HG03460 (cell line): ENCODE results near the gene RERE.
"Not testable (repeated sequence)": the region's sequence is repeated elsewhere in the genome, so short reads cannot be mapped to it uniquely, and the experiment has no call there.

Experiments
- ATAC-seq: cut with Tn5 transposase; IDR thresholded peaks from one replicate; pipeline ENCODE4 v1.9.1; 2021; ENCODE audit not compliant: unreplicated experiment

RERE gene

DNA sequence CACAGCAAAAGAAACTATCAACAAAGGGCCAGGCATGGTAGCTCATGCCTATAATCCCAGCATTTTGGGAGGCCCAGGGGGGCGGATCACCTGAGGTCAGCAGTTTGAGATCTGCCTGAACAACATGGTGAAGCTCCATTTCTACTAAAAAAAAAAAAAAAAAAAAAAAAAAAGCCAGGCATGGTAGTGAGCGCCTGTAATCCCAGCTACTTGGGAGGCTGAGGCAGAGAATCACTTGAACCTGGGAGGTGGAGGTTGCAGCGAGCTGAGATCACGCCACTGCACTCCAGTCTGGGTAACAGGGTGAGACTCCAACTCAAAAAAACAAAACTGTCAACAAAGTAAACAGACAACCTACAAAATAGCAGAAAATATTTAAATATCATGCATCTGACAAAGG, 122.0 kb downstream of the RERE start:
- ATAC-seq: not testable (repeated sequence)

DNA sequence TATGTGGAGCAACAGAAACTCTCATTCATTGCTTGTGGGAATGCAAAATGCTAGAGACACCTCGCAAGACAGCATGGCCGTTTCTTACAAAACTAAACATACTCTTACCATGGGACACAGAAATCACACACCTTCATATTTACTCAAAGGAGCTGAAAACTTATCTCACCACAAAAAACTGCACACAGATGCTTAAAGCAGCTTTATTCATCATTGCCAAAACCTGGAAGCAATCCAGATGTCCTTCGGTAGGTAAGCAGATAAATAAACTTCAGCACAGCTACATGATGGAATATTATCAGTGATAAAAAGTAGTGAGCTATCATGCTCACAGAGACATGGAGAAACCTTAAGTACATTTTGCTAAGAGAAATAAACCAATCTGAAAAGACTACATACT, 124.3 kb downstream of the RERE start:
- no peak for ATAC-seq

GRCh38 chr1:8691662-8692061, 125.8 kb downstream of the RERE start:
- no peak for ATAC-seq

DNA sequence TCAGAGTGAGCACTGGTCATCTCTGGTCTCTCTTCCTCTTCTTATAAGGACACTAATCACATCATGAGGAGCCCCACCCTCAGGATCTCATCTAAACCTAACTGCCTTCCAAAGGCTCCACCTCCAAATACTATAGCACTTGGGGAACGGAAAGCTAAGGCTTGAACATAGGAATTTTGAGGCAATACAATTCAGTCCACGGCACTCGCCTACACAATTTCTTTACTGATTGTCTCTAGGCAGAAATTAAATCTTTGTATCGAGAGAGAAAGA, 127.3 kb downstream of the RERE start:
- no peak for ATAC-seq

GRCh38 chr1:8689431-8690252, 127.8 kb downstream of the RERE start:
- ATAC-seq: no peak

DNA sequence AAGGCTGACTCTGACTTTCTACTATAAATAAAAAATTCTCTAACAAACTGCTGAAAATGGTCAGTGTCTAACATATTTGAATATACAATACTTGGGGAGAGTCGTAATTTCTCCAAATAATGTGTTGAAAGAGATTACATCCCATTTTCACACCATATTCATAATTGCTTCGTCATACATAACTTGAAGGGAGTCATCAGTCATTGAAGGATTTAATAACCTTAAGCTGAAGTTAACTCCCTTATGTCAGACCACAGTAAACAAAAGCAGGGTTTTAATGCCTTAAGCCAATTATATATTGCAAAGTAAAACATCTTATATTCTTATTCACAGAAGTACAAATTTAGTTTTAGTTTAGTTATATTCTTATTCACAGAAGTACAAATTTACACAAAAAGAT, 129.9 kb downstream of the RERE start:
- ATAC-seq: no peak

DNA sequence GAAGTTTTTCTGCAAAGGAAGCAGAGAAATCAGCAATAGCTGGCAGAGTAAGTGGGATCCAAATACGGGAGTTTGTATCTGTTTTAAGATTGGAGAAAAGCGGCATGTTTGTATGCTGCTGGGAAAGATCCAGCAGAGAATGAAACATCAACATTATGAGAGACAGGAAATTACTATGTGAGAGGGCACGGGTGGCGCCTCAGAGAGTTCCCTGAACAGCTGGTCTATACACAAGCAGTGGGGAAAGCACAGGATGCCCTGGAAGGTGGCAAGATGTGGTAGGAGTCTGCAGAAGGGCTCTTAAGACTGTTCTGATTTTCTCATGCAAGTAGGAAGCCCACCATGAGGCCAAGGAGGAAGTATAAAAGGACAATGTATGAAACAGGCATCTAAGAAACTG, 130.4 kb downstream of the RERE start:
- no peak for ATAC-seq

- ATAC-seq: no peak
Observed at GRCh38 chr1:8685463-8685862, 132.0 kb downstream of the RERE start.

DNA sequence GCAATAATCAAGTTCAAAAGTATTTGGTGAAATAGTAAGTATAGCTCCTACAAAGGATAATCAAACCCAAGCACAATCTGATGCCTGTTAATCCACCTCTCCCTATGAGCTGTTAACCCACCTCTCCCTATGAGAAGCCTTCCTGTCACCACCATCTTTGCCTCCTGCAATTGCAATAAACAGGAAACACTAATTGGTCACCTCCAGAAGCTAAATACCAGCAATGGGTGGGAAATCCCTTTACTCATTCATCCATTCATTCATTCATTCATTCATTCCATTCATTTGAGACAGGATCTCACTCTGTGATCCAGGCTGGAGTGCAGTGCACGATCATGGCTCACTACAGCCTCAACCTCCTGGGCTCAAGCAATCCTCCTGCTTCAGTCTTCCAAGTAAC, 132.8 kb downstream of the RERE start:
- ATAC-seq: no peak

DNA sequence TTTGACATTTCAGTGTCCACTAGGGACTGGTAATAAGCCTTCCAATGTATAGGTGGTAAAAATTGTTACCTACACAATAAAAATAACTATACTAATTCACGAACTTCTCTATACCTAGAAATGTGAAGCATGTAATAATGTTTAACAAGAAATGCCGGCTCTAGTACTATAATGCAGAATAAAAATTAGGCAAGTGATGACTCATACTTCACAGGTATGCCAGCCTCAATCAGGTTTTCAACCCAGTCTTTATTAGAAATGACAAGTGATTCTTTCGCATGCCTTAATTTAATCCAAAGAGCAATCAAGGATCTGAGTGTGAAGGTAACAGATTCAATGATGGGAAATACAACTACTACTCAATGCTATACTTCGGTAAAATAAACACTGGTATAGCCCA, 134.9 kb downstream of the RERE start:
- no peak for ATAC-seq

DNA sequence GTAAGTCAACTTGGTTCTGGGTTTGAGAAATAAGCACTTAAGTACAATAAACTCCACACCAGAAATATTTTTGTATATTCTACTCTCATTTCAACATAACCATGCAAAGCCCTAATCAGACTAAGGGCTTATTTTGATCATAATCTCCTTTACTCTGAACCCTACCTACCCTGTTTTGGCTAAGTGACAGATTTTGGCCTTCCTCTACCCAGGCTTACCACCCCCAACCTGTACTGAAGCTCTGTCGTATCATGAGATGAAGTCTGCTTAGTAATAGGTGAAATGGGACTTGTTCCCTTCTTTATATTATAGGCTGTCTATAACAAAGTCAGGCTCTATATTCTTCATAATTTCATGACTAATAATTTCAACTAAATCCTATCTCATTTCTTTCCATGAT, 135.5 kb downstream of the RERE start:
- ATAC-seq: no peak

GRCh38 chr1:8680664-8681650, 136.5 kb downstream of the RERE start:
- no peak for ATAC-seq

DNA sequence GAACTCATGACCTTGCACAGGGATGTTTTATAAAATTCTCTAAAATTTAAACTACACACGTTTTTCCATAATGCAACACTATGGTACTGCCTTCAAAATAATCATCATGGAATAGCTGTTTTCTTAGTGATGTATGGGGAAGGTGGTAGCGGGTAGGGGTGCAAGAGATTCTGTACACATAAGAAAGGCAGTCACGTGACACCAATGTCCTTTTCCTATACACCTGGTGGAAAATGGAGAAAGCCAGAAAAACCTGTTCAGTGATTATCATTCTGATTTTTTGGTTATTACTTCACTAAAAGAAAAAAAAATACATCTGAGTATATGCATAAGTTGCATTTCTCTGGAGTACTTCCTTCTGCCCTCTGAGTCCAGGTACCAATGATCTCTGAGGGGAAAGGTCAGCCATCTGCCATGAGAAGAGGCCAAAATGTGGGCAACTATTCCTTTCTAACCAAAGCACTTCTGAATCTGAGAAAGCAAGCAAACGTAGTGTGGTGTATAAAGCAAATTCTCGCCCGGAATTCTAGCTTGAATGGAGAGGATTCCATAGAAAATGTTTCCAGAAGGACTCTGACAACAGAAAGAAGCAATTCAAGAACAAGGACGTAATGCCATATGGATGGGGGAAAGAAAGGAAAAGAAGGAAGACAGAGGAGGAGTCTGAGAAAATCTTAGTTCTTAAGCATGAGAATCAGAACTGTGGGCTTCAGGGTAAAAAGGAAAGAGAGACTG, 137.3 kb downstream of the RERE start:
- no peak for ATAC-seq

DNA sequence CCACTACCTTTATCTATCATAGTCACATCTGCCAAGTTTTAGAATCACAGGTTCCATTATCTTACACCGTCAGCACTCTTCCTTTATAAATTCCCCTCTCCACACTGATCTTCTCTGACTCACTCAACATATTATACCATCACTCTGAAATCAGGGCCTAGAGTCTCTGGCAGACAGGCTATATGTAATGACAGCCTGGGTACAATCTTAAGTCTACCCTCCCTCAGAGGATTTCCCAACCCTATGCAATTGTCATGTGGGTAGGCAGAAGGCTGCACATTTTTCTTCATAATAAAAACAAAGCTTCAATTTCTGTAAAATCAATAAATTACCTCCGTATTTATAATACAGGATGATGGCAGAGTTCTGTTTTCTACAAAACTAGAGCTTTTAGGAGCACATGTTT, 138.0 kb downstream of the RERE start:
- ATAC-seq: no peak

GRCh38 chr1:8678673-8679394, 138.6 kb downstream of the RERE start:
- no peak for ATAC-seq

DNA sequence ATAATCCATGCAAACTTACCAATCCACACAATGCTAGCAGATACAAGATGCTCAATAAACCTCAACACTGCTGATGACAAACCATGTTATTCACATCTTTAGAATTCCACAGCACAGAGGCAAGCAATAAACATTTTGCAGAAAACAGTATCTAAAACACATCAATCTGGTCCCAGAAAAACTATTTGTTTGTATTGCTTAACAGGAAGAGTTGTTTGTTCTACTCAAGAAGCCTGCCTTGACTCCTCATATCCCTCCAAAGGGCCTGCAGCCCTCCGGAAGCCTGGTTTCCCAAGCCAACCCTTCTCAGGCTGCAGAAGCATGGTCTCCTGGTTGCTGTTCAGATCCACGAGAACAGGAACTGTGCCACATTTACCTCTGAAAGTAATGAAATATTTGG, 139.7 kb downstream of the RERE start:
- ATAC-seq: no peak

DNA sequence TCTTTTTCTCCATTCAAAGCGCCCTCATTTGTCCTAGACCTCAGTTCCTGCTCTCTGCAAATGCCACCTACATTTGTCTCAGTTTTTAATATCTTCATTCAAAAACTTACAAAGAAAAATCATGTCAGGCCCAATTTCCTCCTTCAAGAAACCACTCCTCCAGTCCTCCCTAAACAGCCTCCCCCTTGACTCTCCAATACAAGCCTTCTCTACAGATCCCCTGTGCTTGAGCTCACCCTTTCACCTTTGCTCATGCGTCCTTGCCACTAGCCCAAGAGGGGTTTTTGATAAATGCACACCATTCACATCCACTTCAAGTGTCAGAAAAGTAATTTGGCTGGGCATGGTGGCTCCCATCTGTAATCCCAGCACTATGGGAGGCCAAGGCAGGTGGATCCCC, 140.6 kb downstream of the RERE start:
- no peak for ATAC-seq

DNA sequence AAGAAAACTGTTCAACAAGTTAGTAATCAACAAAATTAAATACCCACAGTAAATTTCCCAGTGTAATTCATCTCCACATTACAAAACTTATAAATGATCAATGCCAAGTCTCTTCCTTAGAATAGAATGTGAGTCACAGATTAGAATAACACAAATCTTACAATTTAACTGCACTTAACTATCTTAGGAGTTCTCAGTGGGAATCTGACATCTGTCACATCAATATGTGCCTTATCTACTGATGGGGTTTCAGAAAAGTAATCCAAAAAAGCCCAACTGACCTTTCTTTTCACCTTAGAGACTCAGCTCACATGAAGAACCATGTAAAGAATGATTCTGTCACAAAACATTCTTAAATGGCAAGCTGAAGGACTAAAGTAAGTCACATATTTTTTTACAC, 141.4 kb downstream of the RERE start:
- no peak for ATAC-seq

DNA sequence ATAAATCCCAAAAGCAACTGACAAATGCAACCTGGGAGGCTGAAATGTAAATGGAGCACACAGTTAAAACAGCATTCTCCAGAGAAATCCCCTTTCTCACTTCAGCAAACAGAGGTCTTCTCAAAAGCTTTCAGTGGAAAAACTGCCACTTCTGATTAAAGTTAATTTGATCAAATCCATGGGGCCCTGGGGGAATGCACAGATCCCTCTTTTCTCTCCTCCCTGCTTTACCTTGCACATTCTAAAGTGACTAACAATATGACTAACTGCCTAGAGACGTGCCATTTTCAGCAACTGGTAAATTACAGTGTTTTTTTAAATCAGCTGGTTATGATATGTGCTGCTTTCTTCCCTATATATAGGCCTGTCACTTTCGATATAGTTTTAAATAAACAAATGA, 142.5 kb downstream of the RERE start:
- no peak for ATAC-seq

- ATAC-seq: no peak
Observed at GRCh38 chr1:8674481-8674880, 143.0 kb downstream of the RERE start.

DNA sequence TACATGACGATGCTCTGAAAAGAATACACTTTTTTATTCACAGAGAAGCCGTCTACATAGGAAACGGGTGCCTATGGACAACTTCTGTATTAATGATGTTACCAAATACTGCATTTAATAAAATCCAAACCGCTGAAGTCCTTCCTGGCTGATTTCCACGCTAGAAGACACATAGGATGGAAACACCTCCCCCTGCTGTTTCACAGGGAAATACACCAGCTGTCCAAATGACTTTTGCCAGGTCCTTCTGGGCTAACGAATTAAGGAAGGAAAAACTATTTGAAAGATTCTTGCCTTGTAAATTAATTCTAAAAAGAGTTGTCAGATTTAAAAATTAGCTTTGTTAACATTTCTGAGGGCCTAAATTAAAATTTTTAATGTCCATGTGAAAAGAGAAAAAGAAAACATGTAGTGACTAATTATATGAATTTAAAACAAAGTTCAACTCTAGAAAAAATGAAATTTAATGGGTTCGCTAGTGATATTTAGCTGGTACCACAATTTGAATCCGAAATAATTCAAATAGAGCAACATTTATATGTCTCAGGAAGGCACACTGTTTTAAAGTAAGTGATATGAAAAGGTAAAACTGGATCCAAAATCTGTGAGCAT, 146.0 kb downstream of the RERE start:
- ATAC-seq: no peak
